ENCODE results near the gene IQSEC1.

The IQSEC1 gene

DNA sequence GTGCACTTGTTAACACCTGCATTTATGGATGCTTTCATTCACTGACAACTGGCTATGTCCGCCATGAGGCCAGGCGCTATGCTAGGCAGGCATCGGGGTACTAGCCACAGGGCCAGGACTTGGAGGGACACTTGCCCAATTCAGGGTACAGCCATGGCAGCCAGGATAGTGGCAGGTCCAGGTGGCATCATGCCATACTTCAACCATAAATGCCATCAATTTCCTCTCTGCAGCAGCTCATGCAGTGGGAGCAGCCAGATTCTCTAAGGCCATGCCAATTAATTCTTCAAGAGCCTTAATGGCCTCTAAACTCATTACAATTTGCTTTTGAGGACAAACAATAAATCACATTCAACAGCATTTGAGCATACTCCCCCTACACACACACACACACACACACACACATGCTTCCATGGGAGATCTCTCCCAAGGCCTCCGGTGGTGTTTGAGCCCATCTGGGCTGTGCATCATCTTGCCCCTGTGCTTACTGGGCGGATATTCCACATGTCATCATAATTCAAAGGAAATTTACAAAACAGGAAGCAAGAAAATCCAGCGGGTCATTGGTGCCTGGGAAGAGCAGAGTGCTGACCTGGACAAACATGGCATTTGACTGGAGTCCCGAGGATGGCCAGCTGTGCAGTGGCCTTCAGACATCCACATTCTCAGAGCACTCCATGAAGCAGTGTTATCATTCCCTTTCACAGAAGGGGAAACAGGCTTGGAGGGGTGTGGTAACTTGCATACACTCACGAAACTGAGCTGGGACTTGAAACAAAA, 109.1 kb downstream of the IQSEC1 start:
- peak; percentile 39 for DNase-seq

DNA sequence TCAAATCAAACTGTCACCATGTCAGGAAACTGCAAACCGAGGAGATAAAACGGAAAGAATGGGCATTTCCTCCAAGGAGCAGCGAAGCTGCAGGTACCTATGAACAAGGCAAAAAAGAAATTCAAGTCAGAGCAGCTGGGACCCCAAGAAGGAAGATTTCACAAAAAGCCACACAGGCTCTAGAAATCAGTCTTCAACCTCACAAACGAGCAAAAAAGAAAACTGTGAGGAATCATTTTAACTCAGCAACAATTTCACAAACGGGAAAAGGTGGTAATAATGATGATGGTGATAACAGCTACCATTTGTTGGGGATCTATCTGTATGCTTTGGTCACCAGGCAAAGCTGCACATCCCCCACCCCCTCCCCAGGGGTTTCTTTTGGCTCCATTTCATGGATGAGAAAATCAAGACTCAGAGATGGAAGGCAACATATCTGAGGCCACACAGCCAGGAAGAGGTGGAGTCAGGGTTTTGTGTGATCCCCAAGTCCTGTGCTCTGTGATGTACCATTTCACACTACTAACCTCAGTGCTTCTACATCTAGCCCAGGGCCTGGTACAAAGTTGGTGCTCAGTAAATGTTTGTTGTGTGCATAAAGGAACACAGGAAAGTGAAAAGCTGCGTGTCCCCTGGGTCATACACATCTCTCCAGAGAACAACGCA, 109.9 kb downstream of the IQSEC1 start:
- no peak for DNase-seq

DNA sequence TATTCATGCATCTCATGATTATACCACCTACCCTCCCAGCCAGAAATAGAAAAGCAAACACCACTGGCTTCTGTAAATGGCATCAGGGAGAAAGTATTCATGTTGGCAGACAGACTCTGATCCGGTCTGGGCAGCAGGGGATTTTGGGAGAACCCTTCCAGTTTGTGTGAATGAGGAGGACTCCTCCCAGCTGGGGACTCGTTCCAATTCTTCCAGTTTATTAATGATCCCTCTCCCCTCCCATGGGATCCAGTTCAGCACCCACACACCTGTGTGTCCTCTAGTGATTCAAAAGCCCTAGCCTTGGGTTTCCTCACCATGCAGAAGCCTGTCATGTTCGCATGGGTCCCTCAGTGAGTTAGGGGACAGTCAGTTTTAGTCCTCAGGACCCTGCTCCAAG, 110.9 kb downstream of the IQSEC1 start:
- DNase-seq = no peak

DNA sequence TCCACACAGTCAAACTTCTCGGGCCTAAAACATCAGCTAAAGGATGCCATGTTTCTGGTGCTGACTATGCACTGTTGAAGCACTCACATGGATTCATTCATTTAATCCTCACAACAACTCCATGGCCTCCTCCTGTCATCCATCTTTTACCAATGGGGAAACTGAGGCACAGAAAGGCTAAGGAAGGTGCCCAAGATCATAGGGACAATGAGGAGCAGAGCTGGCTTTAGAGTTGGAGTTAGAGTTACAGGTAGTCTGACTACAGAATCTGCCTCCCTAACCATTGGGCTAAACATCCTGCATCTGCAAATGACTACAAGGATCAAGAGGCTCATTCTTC, 111.6 kb downstream of the IQSEC1 start:
- DNase-seq = no peak

DNA sequence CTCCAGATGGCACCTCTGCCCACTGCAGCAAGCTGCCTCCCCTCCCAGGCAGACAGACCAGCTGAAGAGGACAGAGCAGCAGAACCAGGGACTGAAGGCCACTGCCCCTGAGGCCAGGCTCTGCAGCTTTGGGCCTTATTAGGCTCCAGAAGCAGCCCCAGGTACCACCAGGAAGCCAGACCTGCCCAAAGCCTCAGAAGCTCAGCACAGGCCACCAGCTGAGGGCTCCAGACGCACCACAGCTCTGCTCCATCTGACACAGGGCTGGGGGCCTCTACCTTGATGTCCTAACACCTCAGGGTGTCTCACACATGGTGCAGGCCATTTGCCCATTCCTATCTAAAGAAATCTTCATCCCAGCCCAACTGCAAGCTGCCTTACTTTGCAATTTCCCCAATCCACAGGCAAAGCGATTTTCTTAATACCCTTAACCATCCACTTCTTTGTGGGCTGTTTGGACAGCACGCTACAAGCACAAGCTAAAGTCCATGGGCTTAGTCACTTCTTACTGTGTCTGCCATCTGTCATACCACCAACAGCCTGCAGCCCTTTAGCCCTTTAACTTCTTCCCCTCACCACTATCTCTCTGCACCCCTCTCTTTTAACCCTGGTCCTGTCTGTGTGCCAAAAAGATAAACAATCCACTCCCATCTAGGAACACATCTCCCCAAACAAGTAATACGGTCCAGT, 112.1 kb downstream of the IQSEC1 start:
- no peak for DNase-seq

DNA sequence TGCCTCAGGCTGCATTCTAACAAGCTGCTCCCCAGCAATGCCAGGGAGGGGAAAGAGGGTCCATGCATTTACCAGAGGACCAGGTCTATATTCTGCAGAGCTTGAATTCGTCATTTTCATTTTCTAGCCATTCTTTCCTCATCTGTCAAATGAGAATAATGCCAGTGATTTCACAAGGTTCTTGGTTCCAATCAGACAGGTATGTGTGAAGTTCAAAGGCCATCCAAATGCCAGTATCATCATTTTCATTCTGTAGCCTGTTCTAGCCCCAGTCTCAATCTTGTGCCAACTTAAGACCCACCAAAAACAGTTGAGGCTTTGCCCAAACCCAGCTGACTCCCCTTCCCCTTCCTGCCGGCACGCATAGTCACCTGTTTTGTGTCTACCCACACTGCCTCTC, 112.7 kb downstream of the IQSEC1 start:
- no peak for DNase-seq

DNA sequence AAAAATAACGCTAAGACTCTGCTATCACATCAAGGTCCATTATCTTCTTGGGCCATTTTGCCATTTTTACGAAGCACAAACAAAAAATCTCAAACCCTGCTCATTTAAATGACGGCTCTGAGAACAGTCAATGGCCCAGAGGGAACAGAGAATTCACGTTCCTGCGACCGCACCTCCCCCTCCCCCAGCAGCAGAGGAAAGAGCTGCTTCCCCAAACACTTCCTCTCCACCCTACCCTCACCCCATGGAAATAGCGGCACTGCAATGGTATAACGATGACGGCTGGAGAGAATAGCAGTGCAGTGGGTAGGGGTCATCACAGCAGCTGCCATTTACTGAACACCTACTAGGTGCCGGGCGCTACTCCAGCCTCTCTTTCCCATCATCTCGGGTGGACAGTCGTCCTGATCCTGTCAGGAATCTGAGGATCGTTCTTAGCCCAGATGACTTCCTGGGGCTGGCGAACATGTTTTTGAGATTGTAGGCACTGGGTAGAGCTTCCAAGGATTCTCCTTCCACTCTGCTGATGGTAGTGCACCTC, 113.3 kb downstream of the IQSEC1 start:
- no peak for DNase-seq

DNA sequence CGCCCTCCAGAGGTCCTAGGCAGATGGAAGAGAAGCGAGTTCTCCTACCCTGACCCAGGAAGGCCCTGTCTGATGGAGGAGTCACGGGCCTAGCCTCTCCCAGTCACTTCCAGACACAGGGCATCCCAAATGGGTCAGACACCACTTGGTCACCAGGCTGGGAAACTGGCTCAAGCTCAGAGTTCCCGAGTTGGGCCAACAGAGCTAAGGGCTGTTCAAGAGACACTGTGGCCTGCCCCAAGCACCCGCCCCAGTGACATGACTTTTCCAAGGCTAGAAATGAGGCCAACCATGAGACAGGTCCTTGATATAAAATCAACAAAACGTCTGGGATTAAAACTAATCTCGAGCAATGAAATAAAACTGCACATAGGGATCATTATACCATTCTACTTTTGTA, 113.8 kb downstream of the IQSEC1 start:
- DNase-seq = no peak

DNA sequence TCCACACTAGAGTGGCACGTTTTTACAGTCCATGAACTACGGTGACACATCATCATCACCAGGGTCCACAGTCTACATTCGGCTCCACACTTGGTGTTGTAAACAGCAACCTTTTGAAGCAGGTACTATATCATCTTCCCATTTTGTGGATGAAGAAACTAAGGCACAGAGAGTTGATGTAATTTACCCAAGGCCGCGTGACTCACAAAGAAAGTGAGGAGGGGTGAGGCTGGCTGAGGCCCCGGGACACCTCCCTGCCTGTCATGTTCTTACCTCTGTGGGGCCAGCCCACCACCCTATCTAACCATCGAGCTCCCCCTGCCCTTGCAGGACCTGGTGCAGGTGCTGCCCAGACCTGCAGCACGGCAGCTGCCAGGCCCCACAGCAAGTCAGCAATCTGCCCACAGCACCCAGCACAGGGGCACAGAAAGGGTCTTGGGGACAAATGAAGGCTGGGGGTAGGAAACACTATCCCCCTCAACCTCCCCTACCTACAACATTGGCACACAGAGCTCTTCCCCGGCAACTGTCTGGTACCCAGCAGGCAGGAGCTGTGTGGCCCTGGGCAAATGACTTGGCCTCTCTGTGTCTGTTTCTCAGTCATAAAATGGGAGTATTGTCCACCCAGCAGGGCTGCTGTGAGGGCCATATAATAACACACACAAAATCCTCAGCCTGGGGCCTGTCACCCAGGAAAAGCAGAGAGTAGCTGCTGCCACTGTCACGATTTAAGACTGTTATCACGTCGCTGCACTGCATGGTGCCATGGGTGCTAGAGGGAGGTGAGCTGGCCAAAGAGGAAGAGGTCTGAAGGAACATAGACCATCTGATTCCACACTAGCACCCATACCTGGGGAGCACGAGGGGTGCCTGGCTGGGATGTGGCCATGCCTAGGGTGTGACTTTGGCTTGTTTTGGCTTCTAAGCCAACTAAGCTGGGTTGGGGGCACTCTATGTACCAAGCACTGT, 115.1 kb downstream of the IQSEC1 start:
- DNase-seq = no peak

DNA sequence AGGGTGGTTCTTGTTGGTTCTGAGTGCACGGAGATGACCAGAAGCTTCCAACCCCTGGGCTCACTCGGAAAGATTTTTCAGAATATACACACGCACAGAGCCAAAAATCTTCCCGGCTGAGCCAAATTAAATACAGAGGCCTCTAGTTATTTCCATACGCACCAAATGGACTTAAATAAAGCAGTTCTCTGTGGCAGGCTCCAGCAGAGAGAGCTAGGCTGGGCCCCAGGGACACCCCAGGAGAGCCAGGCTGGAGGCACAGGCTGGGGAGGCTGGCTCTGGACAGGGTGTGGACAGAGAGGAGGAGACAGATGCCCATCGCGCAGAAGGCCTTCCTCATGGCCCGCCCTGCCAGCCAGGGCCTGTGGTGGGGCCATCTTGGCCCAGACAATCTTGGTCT, 115.9 kb downstream of the IQSEC1 start:
- no peak for DNase-seq

DNA sequence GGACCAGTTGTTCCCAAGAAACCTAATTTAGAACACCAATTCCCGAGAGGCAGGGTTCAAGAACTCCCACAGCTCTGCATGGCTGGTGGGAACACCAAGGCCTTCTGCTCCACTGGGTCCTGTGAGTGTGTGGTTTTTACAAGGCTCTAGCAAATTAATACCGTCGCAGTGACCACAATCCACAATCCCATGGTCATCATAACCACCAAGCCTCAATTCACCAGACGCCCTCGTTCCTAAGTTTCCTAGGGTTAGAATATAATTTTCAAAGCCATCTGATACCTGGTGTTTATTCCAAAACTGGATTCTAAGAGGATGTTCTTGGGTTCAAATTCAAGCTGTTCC, 116.9 kb downstream of the IQSEC1 start:
- DNase-seq = no peak

DNA sequence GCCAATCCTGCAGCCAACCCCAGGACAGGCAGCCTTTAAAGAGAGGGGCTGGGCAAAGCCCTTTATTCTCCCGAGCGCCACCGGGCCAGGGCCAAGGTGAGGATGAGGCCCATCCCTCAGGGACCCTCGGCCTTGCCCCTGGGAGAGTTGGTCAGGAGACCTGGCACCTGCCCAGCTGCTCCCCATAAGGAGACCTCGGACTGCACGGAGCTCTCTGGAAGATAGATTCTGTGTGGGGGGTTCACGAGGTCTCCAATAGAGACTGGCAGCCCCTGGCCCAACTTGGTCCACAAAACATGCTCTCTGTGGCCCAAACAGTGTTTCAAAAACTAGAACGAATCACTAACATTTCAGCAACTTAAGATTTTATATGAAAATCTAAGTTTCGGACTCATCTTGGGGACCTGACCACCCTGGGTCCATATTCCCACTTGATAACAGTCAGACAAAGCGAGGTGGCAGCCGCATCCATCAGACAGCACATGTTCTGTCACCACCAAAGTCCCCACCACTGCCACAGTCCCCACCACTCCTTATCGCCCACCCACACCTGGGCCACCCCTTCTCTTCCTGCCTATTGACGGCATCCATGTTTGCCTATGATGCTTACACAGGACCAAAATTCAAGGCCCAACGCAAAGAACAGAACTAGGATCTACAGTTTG, 117.4 kb downstream of the IQSEC1 start:
- DNase-seq = no peak

DNA sequence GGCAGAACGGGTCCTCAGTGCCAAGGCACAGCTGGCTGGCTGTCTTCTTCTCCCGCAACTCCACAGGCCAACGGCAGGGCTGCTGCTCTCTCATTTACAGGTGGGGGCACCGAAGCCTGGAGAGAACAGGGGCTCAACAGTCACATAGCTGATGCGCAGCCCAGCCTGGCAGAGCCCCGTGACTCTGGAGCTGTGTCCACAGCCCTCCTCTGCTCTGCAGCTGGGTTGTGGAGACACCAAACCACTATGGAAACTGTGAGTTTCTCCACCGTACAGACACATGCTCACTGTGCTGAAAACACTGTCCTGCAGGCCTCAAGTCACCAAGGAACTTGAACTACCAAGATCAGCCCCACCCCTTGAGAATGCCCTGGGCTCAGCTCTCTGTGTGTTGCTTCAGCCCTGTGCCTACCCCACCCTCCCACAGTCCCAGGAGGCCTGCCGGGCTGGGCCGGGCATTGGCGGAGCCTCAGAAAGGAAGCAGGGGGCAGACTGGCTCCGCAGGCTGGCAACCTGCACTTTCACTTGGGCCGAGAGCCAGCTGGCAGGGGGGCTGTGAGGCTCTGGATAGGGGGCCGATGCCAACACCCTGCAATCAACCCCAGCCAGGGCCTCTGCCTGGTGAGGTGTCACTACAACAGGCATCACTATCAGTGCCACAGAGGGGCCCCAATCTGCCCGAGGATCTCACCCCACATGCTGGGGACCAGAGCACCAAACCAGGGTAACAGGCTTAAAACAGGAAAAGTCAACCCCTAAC, 118.2 kb downstream of the IQSEC1 start:
- DNase-seq = no peak

DNA sequence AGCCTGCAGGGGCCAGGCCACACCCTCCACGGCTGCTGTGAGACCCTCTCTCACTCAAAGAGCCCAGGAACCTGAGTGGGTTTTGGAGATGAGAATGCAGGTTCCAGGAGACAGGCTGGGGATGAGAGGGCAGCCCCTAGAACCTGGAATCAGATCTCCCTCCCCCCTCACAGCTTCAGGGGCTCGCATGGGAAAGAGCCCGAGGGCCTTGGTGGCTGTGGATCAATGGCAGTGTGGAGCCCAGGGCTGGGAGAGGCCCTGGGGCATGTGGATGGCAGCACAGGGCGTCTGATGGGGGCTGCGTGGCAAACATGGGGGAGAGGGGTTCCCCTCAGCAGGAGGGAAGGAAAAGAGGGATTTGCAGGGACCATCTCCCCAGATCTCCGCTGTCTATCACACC, 119.0 kb downstream of the IQSEC1 start:
- DNase-seq = no peak

DNA sequence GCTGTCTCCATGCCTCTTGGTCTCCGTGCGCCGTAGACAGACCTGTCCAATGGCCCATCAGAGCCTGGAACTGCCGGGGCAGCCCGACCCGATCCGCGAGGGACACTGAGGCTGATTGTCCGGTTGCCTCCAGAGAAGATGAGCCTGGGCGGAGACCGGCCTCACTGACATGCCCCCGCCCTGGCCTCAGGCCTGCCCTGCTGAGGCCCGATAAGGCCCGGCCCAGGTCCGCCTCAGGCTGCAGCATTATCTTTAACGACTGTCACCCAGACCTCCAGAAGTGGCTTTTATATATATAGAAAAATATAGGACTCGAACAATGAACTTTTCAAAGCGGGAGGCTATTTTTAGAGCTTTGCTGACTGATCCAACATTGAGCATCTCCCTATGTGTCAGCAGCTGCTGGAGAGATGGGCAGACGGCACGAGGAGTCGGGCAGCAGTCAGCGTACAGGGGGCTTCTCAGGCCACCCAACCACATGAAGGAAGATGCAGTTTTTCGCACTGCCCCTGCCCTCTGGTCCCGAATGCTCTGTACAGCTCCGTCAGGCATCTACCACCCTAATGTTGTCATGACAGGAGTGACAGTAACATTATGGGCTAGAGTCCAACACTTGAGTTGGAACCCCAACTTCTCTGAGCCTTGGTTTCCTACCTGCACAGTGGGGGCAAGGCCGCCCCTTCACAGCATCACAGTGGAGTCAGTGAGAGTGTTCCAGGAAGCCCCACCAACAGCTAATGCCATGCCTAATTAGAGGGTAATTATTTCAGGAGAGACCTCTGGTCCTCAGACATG, 119.8 kb downstream of the IQSEC1 start:
- DNase-seq = no peak

DNA sequence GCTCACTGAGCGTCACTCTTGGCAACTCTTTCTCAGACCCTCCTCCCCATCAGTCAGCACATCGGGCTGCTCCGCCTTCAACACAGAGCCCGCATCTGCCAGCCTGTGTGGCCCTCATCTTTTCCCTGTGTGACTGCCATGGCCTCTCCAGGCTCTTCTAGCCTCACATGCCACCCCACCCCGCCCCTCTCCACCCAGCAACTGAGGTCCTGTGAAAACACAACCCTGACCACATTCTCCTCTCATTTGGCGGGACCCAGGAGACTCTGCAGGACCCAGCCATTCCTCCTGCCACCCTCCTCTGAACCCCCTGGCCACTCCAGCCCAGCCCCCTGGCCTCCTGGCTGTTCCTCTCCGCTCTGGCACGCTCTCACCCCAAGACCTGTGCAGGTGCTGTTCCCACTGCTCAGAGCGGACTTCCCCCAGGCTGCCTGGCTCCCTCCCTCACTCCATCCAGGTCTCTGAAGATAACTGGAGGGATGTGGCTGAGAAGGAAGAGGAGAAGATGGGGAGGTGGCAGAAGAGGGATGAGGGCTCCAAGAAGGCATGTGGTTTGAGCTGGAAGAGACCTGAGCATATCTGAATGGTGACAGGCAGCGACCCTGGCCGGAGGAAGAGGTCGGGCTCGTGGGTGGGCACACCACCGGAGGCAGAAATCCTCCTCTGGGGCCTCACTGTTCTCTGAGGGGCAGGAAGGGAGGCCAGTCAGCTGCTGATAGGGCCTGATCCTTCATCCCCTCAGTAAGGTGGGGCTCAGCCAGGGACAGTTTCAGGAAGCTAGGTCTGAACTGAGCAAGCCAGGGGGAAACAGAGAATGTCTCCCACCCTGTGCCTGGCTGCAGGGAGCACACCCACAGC, 120.7 kb downstream of the IQSEC1 start:
- no peak for DNase-seq

DNA sequence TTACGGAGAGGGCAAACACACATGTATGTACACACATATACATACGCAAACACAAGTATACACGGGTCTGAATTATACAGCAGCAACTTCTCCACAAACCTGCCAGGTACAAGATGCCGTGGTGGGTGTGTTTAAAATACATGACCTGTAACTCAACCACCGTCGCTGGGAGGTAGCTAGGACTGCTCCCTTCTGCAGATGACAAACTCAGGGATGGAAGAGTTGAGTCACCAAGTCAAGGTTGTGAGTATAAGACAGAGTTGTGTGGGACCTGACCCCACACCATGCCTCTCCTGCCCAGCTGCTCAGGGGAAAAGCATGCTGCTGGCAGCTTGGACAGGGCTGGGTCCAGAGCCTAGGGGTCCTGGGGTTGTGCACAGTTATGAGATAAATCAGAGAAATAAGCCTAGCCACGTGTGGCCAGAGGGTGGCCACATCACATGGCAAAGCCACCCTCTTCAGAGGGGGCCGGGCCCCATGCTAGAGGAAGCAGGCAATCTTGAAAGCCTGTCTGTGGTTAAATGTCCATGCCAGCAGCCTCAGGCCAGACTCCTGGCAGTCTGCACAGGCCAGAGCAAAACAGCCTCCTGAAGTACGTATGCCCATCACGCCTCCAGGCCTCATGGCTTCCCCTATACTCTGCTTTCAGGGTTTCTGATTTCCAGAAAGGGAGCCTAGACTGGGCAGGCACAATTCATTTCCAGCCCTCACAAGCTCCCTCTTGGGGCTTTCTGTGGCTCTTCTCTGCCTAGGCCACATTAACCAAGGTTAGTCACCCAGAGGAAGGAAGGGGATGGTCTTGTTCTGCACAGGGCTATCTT, 124.1 kb downstream of the IQSEC1 start:
- DNase-seq = peak; percentile 31

DNA sequence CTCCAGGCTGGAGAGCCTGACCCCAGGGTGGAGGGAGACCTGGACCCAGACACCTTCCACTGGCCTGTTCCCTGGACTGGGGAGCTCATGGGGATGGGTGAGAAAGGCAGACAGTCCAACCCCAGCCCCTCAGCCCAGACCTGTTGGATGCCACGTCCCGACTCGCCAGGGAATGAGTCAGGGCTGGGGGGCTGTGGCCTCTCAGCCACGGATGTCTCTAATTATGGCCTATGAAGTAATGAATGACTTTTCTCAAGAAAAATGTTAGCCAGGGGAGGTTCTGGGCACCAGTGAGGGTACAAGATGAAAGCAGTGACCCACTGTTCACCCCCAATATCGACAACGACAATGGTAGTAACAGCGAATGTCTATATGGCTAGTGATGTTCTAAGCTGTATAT, 124.9 kb downstream of the IQSEC1 start:
- peak; percentile 74 for DNase-seq

Measured in fibroblast of upper back skin (primary cell).